ENCODE results near the gene SP5.

DNA sequence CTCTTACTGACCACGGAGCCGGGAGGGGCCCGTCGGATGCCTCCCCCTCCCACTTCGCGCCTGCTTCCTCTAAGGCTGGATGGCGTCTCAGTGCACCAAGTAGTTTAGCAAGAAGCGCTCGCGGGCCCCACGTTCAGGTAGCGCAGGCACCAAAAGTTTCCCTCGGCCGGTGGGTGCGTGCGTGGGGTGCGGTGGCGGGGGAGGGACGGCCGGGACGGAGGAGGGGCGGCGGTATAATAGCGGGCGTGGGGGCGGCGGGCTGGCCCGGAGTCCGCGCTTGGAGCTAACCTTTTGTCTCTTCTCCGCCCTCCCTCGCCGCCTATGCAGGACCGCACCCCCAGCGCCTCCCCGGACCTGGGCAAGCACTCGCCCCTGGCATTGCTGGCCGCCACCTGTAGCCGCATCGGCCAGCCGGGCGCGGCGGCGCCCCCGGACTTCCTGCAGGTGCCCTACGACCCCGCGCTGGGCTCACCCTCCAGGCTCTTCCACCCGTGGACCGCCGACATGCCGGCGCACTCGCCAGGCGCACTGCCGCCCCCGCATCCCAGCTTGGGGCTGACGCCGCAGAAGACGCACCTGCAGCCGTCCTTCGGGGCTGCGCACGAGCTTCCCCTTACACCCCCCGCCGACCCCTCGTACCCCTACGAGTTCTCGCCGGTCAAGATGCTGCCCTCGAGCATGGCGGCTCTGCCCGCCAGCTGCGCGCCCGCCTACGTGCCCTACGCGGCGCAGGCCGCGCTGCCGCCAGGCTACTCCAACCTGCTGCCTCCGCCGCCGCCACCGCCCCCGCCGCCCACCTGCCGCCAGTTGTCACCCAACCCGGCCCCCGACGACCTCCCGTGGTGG lies 1.0 kb downstream of the SP5 start:
- no peak for TF ChIP-seq POLR2A (IDR thresholded peaks at IDR 0.05)
- TF ChIP-seq, protein P1, sequence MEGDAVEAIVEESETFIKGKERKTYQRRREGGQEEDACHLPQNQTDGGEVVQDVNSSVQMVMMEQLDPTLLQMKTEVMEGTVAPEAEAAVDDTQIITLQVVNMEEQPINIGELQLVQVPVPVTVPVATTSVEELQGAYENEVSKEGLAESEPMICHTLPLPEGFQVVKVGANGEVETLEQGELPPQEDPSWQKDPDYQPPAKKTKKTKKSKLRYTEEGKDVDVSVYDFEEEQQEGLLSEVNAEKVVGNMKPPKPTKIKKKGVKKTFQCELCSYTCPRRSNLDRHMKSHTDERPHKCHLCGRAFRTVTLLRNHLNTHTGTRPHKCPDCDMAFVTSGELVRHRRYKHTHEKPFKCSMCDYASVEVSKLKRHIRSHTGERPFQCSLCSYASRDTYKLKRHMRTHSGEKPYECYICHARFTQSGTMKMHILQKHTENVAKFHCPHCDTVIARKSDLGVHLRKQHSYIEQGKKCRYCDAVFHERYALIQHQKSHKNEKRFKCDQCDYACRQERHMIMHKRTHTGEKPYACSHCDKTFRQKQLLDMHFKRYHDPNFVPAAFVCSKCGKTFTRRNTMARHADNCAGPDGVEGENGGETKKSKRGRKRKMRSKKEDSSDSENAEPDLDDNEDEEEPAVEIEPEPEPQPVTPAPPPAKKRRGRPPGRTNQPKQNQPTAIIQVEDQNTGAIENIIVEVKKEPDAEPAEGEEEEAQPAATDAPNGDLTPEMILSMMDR (IDR thresholded peaks at IDR 0.05): no peak

Measured in esophagus squamous epithelium (tissue), 4 donors.